GM10248 (cell line): ENCODE results near the gene ZNF516.

Source experiments
- CTCF ChIA-PET: fragments of 300-600 bp; sonication (Branson Sonifier 250); formaldehyde crosslinking; extraction: SDS; loops from one replicate; lab custom pipeline; 2021; ENCODE audit warnings: antibody characterized with exemption; lab: Yijun Ruan, JAX
- POLR2A ChIA-PET: fragments of 350-650 bp; sonication (Branson Sonifier 250); formaldehyde crosslinking; extraction: SDS; loops from one replicate; lab custom pipeline; 2020; ENCODE audit warnings: antibody characterized with exemption; lab: Yijun Ruan, JAX
- DNase-seq: peaks from one replicate; pipeline ENCODE4 v3.0.0; 2012; ENCODE audit errors: extremely low spot score
- TF ChIP-seq, protein P1 (sequence below): IDR thresholded peaks from 2 replicates; pipeline ENCODE4 v1.5.1; 2012; ENCODE audit warnings: mild to moderate bottlenecking, low read depth; ENCODE audit errors: extremely low read depth, missing control alignments, control extremely low read depth

Gene ZNF516

DNA sequence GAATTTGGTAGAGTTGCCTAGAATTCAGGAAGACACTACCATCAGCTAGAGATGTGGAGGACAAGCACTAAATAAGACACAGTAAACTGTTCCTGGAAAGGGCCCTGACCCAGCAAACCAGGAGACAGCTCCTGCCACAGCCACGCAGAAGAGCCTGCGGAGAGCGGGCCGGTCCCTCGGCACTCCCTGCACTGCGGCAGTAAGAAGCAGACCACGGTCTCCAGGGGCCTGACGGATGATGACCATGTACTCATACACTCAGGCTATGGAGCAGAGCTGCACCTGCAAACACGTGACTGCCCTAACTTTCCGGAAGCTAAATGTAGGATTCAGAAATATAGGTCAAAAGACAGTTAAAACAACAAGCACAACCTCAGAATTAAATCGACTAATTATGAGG is 72.9 kb downstream of the ZNF516 start:
- CTCF ChIA-PET, result interaction anchor here (1.3 kb wide), 2 partner anchors 17 to 23 kb away, joined by 3 to 4 read pairs; no protein-coding TSS in a partner anchor
- TF ChIP-seq, protein P1, sequence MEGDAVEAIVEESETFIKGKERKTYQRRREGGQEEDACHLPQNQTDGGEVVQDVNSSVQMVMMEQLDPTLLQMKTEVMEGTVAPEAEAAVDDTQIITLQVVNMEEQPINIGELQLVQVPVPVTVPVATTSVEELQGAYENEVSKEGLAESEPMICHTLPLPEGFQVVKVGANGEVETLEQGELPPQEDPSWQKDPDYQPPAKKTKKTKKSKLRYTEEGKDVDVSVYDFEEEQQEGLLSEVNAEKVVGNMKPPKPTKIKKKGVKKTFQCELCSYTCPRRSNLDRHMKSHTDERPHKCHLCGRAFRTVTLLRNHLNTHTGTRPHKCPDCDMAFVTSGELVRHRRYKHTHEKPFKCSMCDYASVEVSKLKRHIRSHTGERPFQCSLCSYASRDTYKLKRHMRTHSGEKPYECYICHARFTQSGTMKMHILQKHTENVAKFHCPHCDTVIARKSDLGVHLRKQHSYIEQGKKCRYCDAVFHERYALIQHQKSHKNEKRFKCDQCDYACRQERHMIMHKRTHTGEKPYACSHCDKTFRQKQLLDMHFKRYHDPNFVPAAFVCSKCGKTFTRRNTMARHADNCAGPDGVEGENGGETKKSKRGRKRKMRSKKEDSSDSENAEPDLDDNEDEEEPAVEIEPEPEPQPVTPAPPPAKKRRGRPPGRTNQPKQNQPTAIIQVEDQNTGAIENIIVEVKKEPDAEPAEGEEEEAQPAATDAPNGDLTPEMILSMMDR, result no peak

DNA sequence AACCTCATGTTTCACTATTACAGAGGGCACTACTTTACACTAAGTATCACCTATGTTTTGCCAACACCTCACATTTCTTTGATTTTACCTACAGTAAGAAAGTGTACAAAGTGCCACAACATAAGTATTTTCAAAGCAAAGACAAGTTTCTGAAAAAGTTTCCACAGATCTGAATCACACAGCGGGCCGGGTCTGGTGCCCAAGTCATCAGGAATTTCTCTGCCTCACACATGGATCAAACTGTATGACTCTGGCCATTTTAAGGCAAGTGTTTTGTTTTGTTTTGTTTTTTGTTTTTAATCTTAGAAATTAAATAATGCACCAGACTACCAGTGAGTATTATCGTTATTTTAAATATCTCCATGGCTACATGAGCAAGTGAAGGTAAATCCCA is 73.4 kb downstream of the ZNF516 start:
- no peak for DNase-seq
- POLR2A ChIA-PET, result no interaction called here
- CTCF ChIA-PET, result interaction anchor here (1.3 kb wide), 1 partner anchor 17 kb away, joined by 3 read pairs; no protein-coding TSS in a partner anchor
- TF ChIP-seq, protein P1, result no peak

More for the DNA sequence above, 72.9 kb downstream of the ZNF516 start:
- POLR2A ChIA-PET, result no interaction called here
- DNase-seq, result no peak

DNA sequence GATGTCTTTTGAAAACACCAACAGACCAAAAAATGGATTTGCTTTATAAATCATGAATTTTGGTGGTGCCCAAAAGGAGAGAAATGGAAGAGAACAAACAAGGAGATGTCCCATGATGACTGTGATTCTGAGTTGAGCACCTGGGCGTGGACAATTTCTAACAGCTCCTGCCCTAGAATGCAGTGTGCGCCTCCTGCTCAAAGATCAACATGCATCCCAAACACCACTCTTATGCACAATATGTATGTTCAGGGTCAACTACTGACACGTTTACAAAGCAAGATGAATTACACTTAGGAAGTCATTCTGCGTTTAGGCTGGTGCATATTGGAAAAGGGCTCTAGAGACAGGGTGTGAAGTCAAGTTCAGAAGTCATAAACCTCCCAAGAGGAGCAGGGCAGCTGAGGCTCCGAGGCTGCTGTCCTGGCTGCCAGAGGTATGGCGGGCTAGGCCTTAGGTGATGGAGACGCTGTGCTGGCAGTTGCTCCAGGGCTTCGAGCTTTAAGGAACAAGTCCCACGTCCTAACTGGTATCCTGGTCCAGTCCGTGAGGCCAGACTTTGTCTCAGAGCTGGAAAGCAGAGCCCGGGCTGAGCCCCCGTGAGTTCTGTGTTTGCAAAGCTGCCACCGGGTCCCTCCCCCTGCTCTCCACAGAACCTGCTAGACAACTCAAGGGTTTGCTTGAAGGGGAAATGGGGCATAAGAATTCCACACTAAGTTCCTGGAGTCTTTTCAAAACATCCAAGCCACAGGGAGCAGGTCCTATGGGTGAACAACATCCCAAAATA is 74.0 kb downstream of the ZNF516 start:
- ChIA-PET POLR2A (no interaction called here), CTCF (no interaction called here)
- TF ChIP-seq, protein P1, result no peak
- no peak for DNase-seq

DNA sequence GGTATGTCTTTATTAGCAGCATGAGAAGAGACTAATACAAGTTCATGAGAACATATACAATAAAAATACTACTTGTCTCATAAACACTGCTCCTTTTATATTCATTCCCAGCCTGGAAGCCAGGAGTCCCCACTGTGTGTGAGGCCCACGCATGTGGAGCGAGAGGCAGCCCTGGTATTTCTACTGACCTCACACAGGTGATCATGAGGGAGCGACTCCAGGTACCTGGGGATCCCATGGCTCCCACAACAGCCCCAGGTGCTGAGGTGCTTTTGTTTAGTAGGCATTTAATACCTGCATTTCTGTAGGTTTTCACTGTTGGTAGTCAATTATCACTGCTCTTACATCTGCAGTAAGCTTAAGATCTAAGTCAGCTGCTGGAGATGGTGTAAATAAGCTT is 75.2 kb downstream of the ZNF516 start:
- CTCF ChIA-PET, result no interaction called here
- TF ChIP-seq, protein P1, result no peak
- POLR2A ChIA-PET, result no interaction called here
- no peak for DNase-seq

DNA sequence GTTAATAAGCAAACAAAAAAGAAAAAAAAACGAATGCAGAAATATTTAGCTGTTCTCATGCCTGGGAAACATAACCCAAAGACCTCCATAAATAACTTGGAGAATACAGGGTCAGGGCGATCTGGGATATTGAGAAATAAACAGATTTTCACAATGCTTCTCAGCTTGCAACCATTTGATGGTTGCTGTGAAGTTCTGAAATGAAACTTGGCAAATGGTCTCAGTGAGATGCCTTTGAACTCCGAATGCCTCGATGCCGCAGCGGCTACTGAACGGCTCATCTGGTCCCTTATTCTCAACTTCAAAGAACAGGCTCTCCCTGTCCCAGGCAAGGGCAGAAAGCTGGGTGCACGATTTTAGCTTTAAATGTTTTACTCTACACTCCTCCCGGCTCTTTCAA is 78.1 kb downstream of the ZNF516 start:
- ChIA-PET POLR2A (no interaction called here), CTCF (interaction anchor here (3.5 kb wide), 1 partner anchor 17 kb away, joined by 19 read pairs; no protein-coding TSS in a partner anchor)
- TF ChIP-seq, protein P1, result no peak
- no peak for DNase-seq

DNA sequence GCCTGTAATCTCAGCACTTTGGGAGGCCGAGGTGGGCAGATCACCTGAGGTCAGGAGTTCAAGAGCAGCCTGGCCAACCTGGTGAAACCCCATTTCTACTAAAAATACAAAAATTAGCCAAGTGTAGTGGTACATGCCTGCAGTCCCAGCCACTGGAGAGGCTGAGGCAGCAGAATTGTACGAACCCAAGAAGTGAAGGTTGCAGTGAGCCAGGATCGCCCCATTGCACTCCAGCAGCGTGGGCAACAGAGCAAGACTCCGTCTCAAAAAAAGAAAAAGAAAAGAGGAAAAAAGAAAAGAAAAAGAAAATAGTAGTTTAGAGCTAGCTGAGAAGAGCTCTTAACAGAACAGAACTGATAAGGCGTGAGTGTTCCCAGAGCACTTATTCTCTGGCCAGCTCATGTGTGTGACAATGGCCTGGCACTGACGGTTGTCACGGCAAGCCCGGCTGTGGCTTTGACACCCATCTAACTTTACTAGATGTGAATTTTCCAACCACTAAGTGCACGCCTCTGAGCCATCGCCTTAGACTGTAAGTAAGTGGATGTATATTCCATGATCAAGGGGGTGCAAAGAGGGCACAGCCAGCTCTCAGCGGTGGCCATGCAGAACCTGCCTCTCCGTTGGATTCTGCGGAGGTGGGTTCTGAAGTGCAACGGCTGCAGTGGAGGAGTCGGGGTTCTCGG is 80.0 kb downstream of the ZNF516 start:
- ChIA-PET POLR2A (no interaction called here), CTCF (interaction anchor here (0.9 to 3.5 kb wide), 3 partner anchors 11 to 295 kb away, joined by 3 to 19 read pairs (median 8); no protein-coding TSS in a partner anchor)
- TF ChIP-seq, protein P1, result no peak
- DNase-seq, result no peak
